Cerebellar nuclear complex (tissue), 1 donor: ENCODE measurements around the gene DNAJB11.
"Not testable (repeated sequence)": the region's sequence is repeated elsewhere in the genome, so short reads cannot be mapped to it uniquely, and the experiment has no call there.

Experiments used
- DNase-seq, 2 experiments: peaks; one replicate each; lab custom pipeline; 2025; lab: John Stamatoyannopoulos, UW

Gene DNAJB11

GRCh38 chr3:186618318-186618938 lies 47.9 kb downstream of the DNAJB11 start:
- no peak for DNase-seq

- no peak for DNase-seq
These were observed 49.3 kb downstream of the DNAJB11 start for GRCh38 chr3:186619787-186620212.

- DNase-seq = no peak
These were observed 49.9 kb downstream of the DNAJB11 start for GRCh38 chr3:186620213-186621092.

GRCh38 chr3:186621894-186622650 lies 51.6 kb downstream of the DNAJB11 start:
- DNase-seq = no peak

GRCh38 chr3:186622651-186623310 lies 52.3 kb downstream of the DNAJB11 start:
- DNase-seq = no peak

GRCh38 chr3:186624598-186624997 lies 54.1 kb downstream of the DNAJB11 start:
- no peak for DNase-seq

- DNase-seq = no peak
These were observed 55.1 kb downstream of the DNAJB11 start for GRCh38 chr3:186625600-186626042.

GRCh38 chr3:186626254-186626847 lies 55.8 kb downstream of the DNAJB11 start:
- DNase-seq = no peak

- DNase-seq = no peak
These were observed 57.4 kb downstream of the DNAJB11 start for GRCh38 chr3:186627852-186628414.

GRCh38 chr3:186628756-186629155 lies 58.2 kb downstream of the DNAJB11 start:
- DNase-seq = no peak

- no peak for DNase-seq
These were observed 60.6 kb downstream of the DNAJB11 start for GRCh38 chr3:186630950-186631641.

- no peak for DNase-seq
These were observed 63.0 kb downstream of the DNAJB11 start for GRCh38 chr3:186633481-186633880.

- not testable (repeated sequence) for DNase-seq
These were observed 63.7 kb downstream of the DNAJB11 start for GRCh38 chr3:186634207-186634606.
